ENCODE data around the gene RNF38.

RNF38 gene

GRCh38 chr9:36345103-36345846 lies 54.8 kb downstream of the RNF38 start:
- no peak for TF ChIP-seq CTCF (IDR thresholded peaks at IDR 0.05; ENCODE audit: insufficient read depth, missing control alignments)
- FAIRE-seq (no peak), DNase-seq (ENCODE audit: insufficient read length, low spot score) (no peak)

- no peak for FAIRE-seq
- DNase-seq (ENCODE audit: insufficient read length, low spot score), result no peak
- no peak for TF ChIP-seq CTCF (IDR thresholded peaks at IDR 0.05; ENCODE audit: insufficient read depth, missing control alignments)
Measured at GRCh38 chr9:36341936-36342577, 58.0 kb downstream of the RNF38 start.

GRCh38 chr9:36337865-36338264 lies 62.2 kb downstream of the RNF38 start:
- FAIRE-seq (no peak), DNase-seq (ENCODE audit: insufficient read length, low spot score) (no peak)
- no peak for TF ChIP-seq CTCF (IDR thresholded peaks at IDR 0.05; ENCODE audit: insufficient read depth, missing control alignments)

- no peak for DNase-seq (ENCODE audit: insufficient read length, low spot score)
- TF ChIP-seq CTCF (IDR thresholded peaks at IDR 0.05; ENCODE audit: insufficient read depth, missing control alignments), result no peak
- no peak for FAIRE-seq
Measured at GRCh38 chr9:36337002-36337401, 63.1 kb downstream of the RNF38 start.

GRCh38 chr9:36336131-36336907 lies 63.8 kb downstream of the RNF38 start:
- DNase-seq (ENCODE audit: insufficient read length, low spot score), result no peak
- TF ChIP-seq CTCF (IDR thresholded peaks at IDR 0.05; ENCODE audit: insufficient read depth, missing control alignments), result no peak
- no peak for FAIRE-seq

- DNase-seq (ENCODE audit: insufficient read length, low spot score) (no peak), FAIRE-seq (no peak)
- no peak for TF ChIP-seq CTCF (IDR thresholded peaks at IDR 0.05; ENCODE audit: insufficient read depth, missing control alignments)
Measured at GRCh38 chr9:36332006-36332405, 68.1 kb downstream of the RNF38 start.
